ENCODE results near the gene ENAH. TPM values are rescaled to one million over a fixed set of nuclear protein-coding genes. Genes with fewer than 3 reads are reported as not detected.

The ENAH gene
- total and polyA plus RNA-seq, 9 of the 15 experiments (the other 6 are each of a cell fraction or from before 2014, with no cell fraction given), result 0.03 to 1.2 (median 0.15) TPM

- FAIRE-seq, result no peak
- no TSS peak for BruUV-seq (replicated peaks)
- Histone ChIP-seq H3K9ac (ENCODE audit: insufficient read depth in 1 of 2, low read depth in 2 of 2, low read length in 2 of 2) (0 out of 4 replicates have a peak overlapping the region, but pooled peaks of 1 of the 2 experiments have one; percentile 21), H4K20me1 (replicated peaks; ENCODE audit: control insufficient read depth, insufficient read depth, low read length) (no peaks in the 10 kb centered on the region), H3K4me3 (no peak overlapping the region), H3K4me1 (replicated peaks in 1 of 2; ENCODE audit: control insufficient read depth in 2 of 2, insufficient read depth in 2 of 2, low read length in 2 of 2) (peaks cover 21 to 37% of the 10 kb centered on the region in 2 experiments), H3K79me2 (ENCODE audit: control insufficient read depth, insufficient read depth, low read length) (no peaks in the 10 kb centered on the region), H3K27ac (ENCODE audit: extremely low read depth, low read depth, low read length) (no peak overlapping the region), H3K4me2 (ENCODE audit: insufficient read depth, low read length) (no peak overlapping the region), H3K9me1 (ENCODE audit: control insufficient read depth, insufficient read depth, low read length) (no peaks in the 10 kb centered on the region), H2AFZ (ENCODE audit: low read depth, low read length) (peak overlapping the region; percentile 50), H3K36me3 (ENCODE audit: control insufficient read depth, insufficient read depth, low read length) (no peaks in the 10 kb centered on the region), H3K27me3 (ENCODE audit: control insufficient read depth in 2 of 2, insufficient read depth in 2 of 2, low read length in 2 of 2) (no peaks in the 10 kb centered on the region), H3K9me3 (replicated peaks; ENCODE audit: control insufficient read depth, insufficient read depth, low read depth, low read length) (no peaks in the 10 kb centered on the region)
- in situ Hi-C loops (cut with MboI), result no loop called here
- intact Hi-C loops (cut with micrococcal nuclease), result no loop called here
- no peak for ATAC-seq
- CTCF ChIA-PET (ENCODE audit: low intra/inter-chr PET ratio), result interaction anchor here (0.5 kb wide), 1 partner anchor 329 kb away, joined by 3 read pairs; no protein-coding TSS in a partner anchor
- 52% methylated on average over 9 of the region's 9 CpGs for WGBS (ENCODE audit: insufficient coverage, low coverage, missing lambda C conversion rate)
- POLR2A ChIA-PET, result interaction anchor here (0.6 to 2.4 kb wide), 7 partner anchors 9 to 1289 kb away, joined by 3 to 8 read pairs (median 3); partner anchors contain the start of gene LBR
- DNase-seq (ENCODE audit: extremely low read depth in 1 of 4, low spot score in 3 of 4), result no peak
- TF ChIP-seq ZNF583 (CRISPR knock-in tag; IDR thresholded peaks at IDR 0.05) (no peak), YBX1 (IDR thresholded peaks at IDR 0.05) (no peak), ASH1L (IDR thresholded peaks at IDR 0.05; ENCODE audit: borderline replicate concordance, low read depth, partially characterized antibody) (no peak), HDAC6 (IDR thresholded peaks at IDR 0.05; ENCODE audit: low read depth, low read length) (no peak), NR2F6 (CRISPR knock-in tag; IDR thresholded peaks at IDR 0.05) (no peak), JUNB (CRISPR knock-in tag; conservative IDR thresholded peaks at IDR 0.05) (no peak), ZNF24 (IDR thresholded peaks at IDR 0.05) (no peak), CTCF (IDR thresholded peaks at IDR 0.05 in 2 of 3, conservative IDR thresholded peaks at IDR 0.05 in 1 of 3; ENCODE audit: insufficient read depth in 2 of 3, low read depth in 1 of 3, low read length in 3 of 3) (peak; percentile 41 to 60 (median 47); a peak in 3 of 6 replicates), CREB1 (IDR thresholded peaks at IDR 0.05) (0 out of 2 replicates have a peak, but pooled peaks have one; percentile 4), CREB1 (CRISPR knock-in tag; IDR thresholded peaks at IDR 0.05) (no peak), TRIM25 (IDR thresholded peaks at IDR 0.05; ENCODE audit: borderline replicate concordance) (no peak), KLF13 (tag; IDR thresholded peaks at IDR 0.05; ENCODE audit: borderline replicate concordance, low read depth) (no peak), CEBPG (CRISPR knock-in tag; IDR thresholded peaks at IDR 0.05) (0 out of 2 replicates have a peak, but pooled peaks have one; percentile 5), CEBPG (tag; conservative IDR thresholded peaks at IDR 0.05 in 1 of 2, IDR thresholded peaks at IDR 0.05 in 1 of 2) (no peak), ARID3A (IDR thresholded peaks at IDR 0.05; ENCODE audit: borderline replicate concordance, low read depth, low read length) (0 out of 2 replicates have a peak, but pooled peaks have one; percentile 23), DMBX1 (CRISPR knock-in tag; IDR thresholded peaks at IDR 0.05; ENCODE audit: borderline replicate concordance) (no peak), TEAD2 (tag; IDR thresholded peaks at IDR 0.05) (0 out of 2 replicates have a peak, but pooled peaks have one; percentile 26)
Observed at GRCh38 chr1:225441314-225442122, 211.4 kb downstream of the ENAH start.
